HAP-1 (cell line): ENCODE measurements around the gene RGS19.

Experiments
- DNase-seq, 2 experiments: peaks; one replicate each; pipeline ENCODE4 v3.0.0-alpha.2; 2016 to 2020; ENCODE audit warnings: low spot score in 2 of 2
- H3K27me3 ChIP-seq: fragments of 250-450 bp; sonication (Bioruptor Pico); 2 replicates; pipeline ENCODE4 v1.5.1; 2020; ENCODE audit warnings: low read depth, mild to moderate bottlenecking, moderate library complexity
- H3K36me3 ChIP-seq: fragments of 250-450 bp; sonication (Bioruptor Pico); replicated peaks from 2 replicates; pipeline ENCODE4 v1.5.1; 2020; ENCODE audit warnings: mild to moderate bottlenecking
- H3K4me1 ChIP-seq: fragments of 250-450 bp; sonication (Bioruptor Pico); 2 replicates; pipeline ENCODE4 v1.5.1; 2020; ENCODE audit warnings: mild to moderate bottlenecking
- H3K4me3 ChIP-seq: fragments of 250-450 bp; sonication (Bioruptor Pico); 2 replicates; pipeline ENCODE4 v1.5.1; 2020; ENCODE audit warnings: mild to moderate bottlenecking, moderate library complexity
- H3K9me3 ChIP-seq: fragments of 250-450 bp; sonication (Bioruptor Pico); 2 replicates; pipeline ENCODE4 v1.5.1; 2020; ENCODE audit warnings: mild to moderate bottlenecking, moderate library complexity
- in situ Hi-C: fragments of 300-500 bp; cut with MboI; formaldehyde crosslinking; loops from 3 replicates; pipeline ENCODE4 v1.14.3; 2020; ENCODE audit warnings: low sequenced_read_pairs, inconsistent platforms, mixed read lengths

The RGS19 gene

GRCh38 chr20:64042054-64042781, 37.1 kb downstream of the RGS19 start:
- Histone ChIP-seq H3K4me3 (peak overlapping the region; percentile 35), H3K36me3 (no peaks in the 10 kb centered on the region), H3K27me3 (peaks cover 2% of the 10 kb centered on the region; the same call in 1 of the 2 replicates), H3K9me3 (no peaks in the 10 kb centered on the region), H3K4me1 (peaks cover 10% of the 10 kb centered on the region; the same call in 1 of the 2 replicates)
- in situ Hi-C loops = no loop called here
- DNase-seq = no peak

GRCh38 chr20:64041781-64042053, 37.6 kb downstream of the RGS19 start:
- DNase-seq = no peak
- peaks cover 10% of the 10 kb centered on the region; the same call in 1 of the 2 replicates for H3K4me1 ChIP-seq
- H3K27me3 ChIP-seq = 0 out of 2 replicates have a peak, but pooled peaks cover 2% of the 10 kb centered on the region
- in situ Hi-C loops = no loop called here
- no peaks in the 10 kb centered on the region for H3K36me3 ChIP-seq
- no peaks in the 10 kb centered on the region for H3K9me3 ChIP-seq
- H3K4me3 ChIP-seq = peak overlapping the region; percentile 35

GRCh38 chr20:64041040-64041780, 38.1 kb downstream of the RGS19 start:
- 0 out of 2 replicates have a peak, but pooled peaks cover 2% of the 10 kb centered on the region for H3K27me3 ChIP-seq
- H3K36me3 ChIP-seq = no peaks in the 10 kb centered on the region
- H3K4me1 ChIP-seq = peaks cover 10% of the 10 kb centered on the region; the same call in 1 of the 2 replicates
- H3K9me3 ChIP-seq = no peaks in the 10 kb centered on the region
- DNase-seq = no peak
- H3K4me3 ChIP-seq = no peak overlapping the region; the same call in 1 of the 2 replicates
- in situ Hi-C loops = no loop called here

- Histone ChIP-seq H3K4me3 (no peak overlapping the region), H3K4me1 (peaks cover 10% of the 10 kb centered on the region; the same call in 1 of the 2 replicates), H3K9me3 (no peaks in the 10 kb centered on the region), H3K27me3 (0 out of 2 replicates have a peak, but pooled peaks cover 2% of the 10 kb centered on the region), H3K36me3 (no peaks in the 10 kb centered on the region)
- in situ Hi-C loops = no loop called here
- no peak for DNase-seq
Observed at GRCh38 chr20:64040231-64041039, 38.9 kb downstream of the RGS19 start.

GRCh38 chr20:64039293-64040160, 39.8 kb downstream of the RGS19 start:
- in situ Hi-C loops = no loop called here
- Histone ChIP-seq H3K4me1 (peaks cover 10% of the 10 kb centered on the region; the same call in 1 of the 2 replicates), H3K4me3 (peak overlapping the region; percentile 38), H3K27me3 (0 out of 2 replicates have a peak, but pooled peaks cover 2% of the 10 kb centered on the region), H3K9me3 (no peaks in the 10 kb centered on the region), H3K36me3 (no peaks in the 10 kb centered on the region; the same call in 1 of the 2 replicates)
- no peak for DNase-seq

GRCh38 chr20:64038565-64039292, 40.6 kb downstream of the RGS19 start:
- in situ Hi-C loops = no loop called here
- peak; percentile 56 to 87 for DNase-seq
- peaks cover 1% of the 10 kb centered on the region for H3K36me3 ChIP-seq
- H3K4me3 ChIP-seq = peak overlapping the region; percentile 38
- H3K27me3 ChIP-seq = 0 out of 2 replicates have a peak, but pooled peaks cover 2% of the 10 kb centered on the region
- H3K9me3 ChIP-seq = no peaks in the 10 kb centered on the region
- peaks cover 10% of the 10 kb centered on the region; the same call in 1 of the 2 replicates for H3K4me1 ChIP-seq

GRCh38 chr20:64038224-64038564, 41.1 kb downstream of the RGS19 start:
- peak in 1 of 2 experiments; percentile 52 for DNase-seq
- H3K36me3 ChIP-seq = peaks cover 6% of the 10 kb centered on the region

GRCh38 chr20:64037498-64038213, 41.7 kb downstream of the RGS19 start:
- H3K9me3 ChIP-seq = no peaks in the 10 kb centered on the region
- 0 out of 2 replicates have a peak, but pooled peaks cover 2% of the 10 kb centered on the region for H3K27me3 ChIP-seq
- in situ Hi-C loops = no loop called here
- peaks cover 6% of the 10 kb centered on the region for H3K36me3 ChIP-seq
- DNase-seq = no peak
- no peak overlapping the region for H3K4me3 ChIP-seq
- H3K4me1 ChIP-seq = peaks cover 10% of the 10 kb centered on the region; the same call in 1 of the 2 replicates

More at GRCh38 chr20:64038224-64038564, 41.1 kb downstream of the RGS19 start:
- H3K4me1 ChIP-seq = peaks cover 10% of the 10 kb centered on the region; the same call in 1 of the 2 replicates
- H3K4me3 ChIP-seq = peak overlapping the region; percentile 38; the same call in 1 of the 2 replicates
- H3K9me3 ChIP-seq = no peaks in the 10 kb centered on the region
- in situ Hi-C loops = no loop called here
- 0 out of 2 replicates have a peak, but pooled peaks cover 2% of the 10 kb centered on the region for H3K27me3 ChIP-seq

GRCh38 chr20:64037199-64037497, 42.2 kb downstream of the RGS19 start:
- H3K36me3 ChIP-seq = peaks cover 6% of the 10 kb centered on the region
- H3K9me3 ChIP-seq = no peaks in the 10 kb centered on the region
- in situ Hi-C loops = no loop called here
- 0 out of 2 replicates have a peak, but pooled peaks cover under 1% of the 10 kb centered on the region for H3K27me3 ChIP-seq
- H3K4me1 ChIP-seq = peaks cover 7% of the 10 kb centered on the region; the same call in 1 of the 2 replicates
- no peak overlapping the region for H3K4me3 ChIP-seq
- DNase-seq = no peak

- H3K36me3 ChIP-seq = peaks cover 9% of the 10 kb centered on the region
- H3K4me3 ChIP-seq = no peak overlapping the region
- no peaks in the 10 kb centered on the region for H3K9me3 ChIP-seq
- H3K4me1 ChIP-seq = peaks cover 3% of the 10 kb centered on the region; the same call in 1 of the 2 replicates
- DNase-seq = no peak
- H3K27me3 ChIP-seq = no peaks in the 10 kb centered on the region
- in situ Hi-C loops = no loop called here
Observed at GRCh38 chr20:64036346-64037198, 42.7 kb downstream of the RGS19 start.

GRCh38 chr20:64035933-64036345, 43.4 kb downstream of the RGS19 start, which contains the start of gene C20orf204:
C20orf204 (plus strand) TSS chr20:64036182; CDS start chr20:64036324, 142 bp downstream.
- peaks cover 3% of the 10 kb centered on the region; the same call in 1 of the 2 replicates for H3K4me1 ChIP-seq
- H3K27me3 ChIP-seq = no peaks in the 10 kb centered on the region
- in situ Hi-C loops = no loop called here
- H3K36me3 ChIP-seq = peaks cover 9% of the 10 kb centered on the region
- H3K9me3 ChIP-seq = no peaks in the 10 kb centered on the region
- no peak within 1 kb of the TSS for H3K4me3 ChIP-seq
- no peak for DNase-seq
